Measurements from ENCODE around the gene SREK1.

SREK1 gene

GRCh38 chr5:66144834-66145390, 812 bp downstream of the SREK1 start:
- TF ChIP-seq CEBPB (IDR thresholded peaks at IDR 0.05) (no peak), REST (IDR thresholded peaks at IDR 0.05; ENCODE audit: low read depth) (peak; percentile 6; the same call in 1 of the 2 replicates), FOXM1 (IDR thresholded peaks at IDR 0.05; ENCODE audit: borderline replicate concordance, low read depth) (no peak), YY1 (IDR thresholded peaks at IDR 0.05; ENCODE audit: low read depth) (peak; percentile 3)

GRCh38 chr5:66145737-66146136, 1.6 kb downstream of the SREK1 start:
- TF ChIP-seq EP300 (IDR thresholded peaks at IDR 0.05; ENCODE audit: borderline replicate concordance) (no peak), NFIC (IDR thresholded peaks at IDR 0.05) (no peak), CEBPB (IDR thresholded peaks at IDR 0.05) (no peak)

GRCh38 chr5:66149950-66150349, 5.8 kb downstream of the SREK1 start:
- TF ChIP-seq CEBPB (IDR thresholded peaks at IDR 0.05) (no peak), USF1 (IDR thresholded peaks at IDR 0.05) (no peak), TAF1 (IDR thresholded peaks at IDR 0.05; ENCODE audit: low read depth) (no peak), ZBTB7A (IDR thresholded peaks at IDR 0.05; ENCODE audit: low read depth) (no peak), CREB1 (IDR thresholded peaks at IDR 0.05; ENCODE audit: low read depth) (no peak), RAD21 (IDR thresholded peaks at IDR 0.05; ENCODE audit: low read depth) (no peak), YY1 (IDR thresholded peaks at IDR 0.05; ENCODE audit: low read depth) (no peak), EGR1 (IDR thresholded peaks at IDR 0.05) (no peak), EP300 (IDR thresholded peaks at IDR 0.05; ENCODE audit: borderline replicate concordance) (no peak), TEAD4 (IDR thresholded peaks at IDR 0.05) (no peak), REST (IDR thresholded peaks at IDR 0.05; ENCODE audit: low read depth) (no peak), MAX (IDR thresholded peaks at IDR 0.05) (no peak), TCF12 (IDR thresholded peaks at IDR 0.05; ENCODE audit: low read depth) (no peak), FOXM1 (IDR thresholded peaks at IDR 0.05; ENCODE audit: borderline replicate concordance, low read depth) (no peak), NFIC (IDR thresholded peaks at IDR 0.05) (no peak)

GRCh38 chr5:66151030-66151429, 6.9 kb downstream of the SREK1 start:
- TF ChIP-seq YY1 (IDR thresholded peaks at IDR 0.05; ENCODE audit: low read depth) (no peak), TAF1 (IDR thresholded peaks at IDR 0.05; ENCODE audit: low read depth) (no peak), NFIC (IDR thresholded peaks at IDR 0.05) (no peak)

- TF ChIP-seq FOXM1 (IDR thresholded peaks at IDR 0.05; ENCODE audit: borderline replicate concordance, low read depth), result no peak
- TF ChIP-seq NFIC (IDR thresholded peaks at IDR 0.05), result no peak
- no peak for TF ChIP-seq TEAD4 (IDR thresholded peaks at IDR 0.05)
- TF ChIP-seq YY1 (IDR thresholded peaks at IDR 0.05; ENCODE audit: low read depth), result no peak
- no peak for TF ChIP-seq USF1 (IDR thresholded peaks at IDR 0.05)
- no peak for TF ChIP-seq ZBTB7A (IDR thresholded peaks at IDR 0.05; ENCODE audit: low read depth)
- no peak for TF ChIP-seq REST (IDR thresholded peaks at IDR 0.05; ENCODE audit: low read depth)
- TF ChIP-seq TCF12 (IDR thresholded peaks at IDR 0.05; ENCODE audit: low read depth), result no peak
These were observed 7.4 kb downstream of the SREK1 start for GRCh38 chr5:66151491-66151890.

- TF ChIP-seq YY1 (IDR thresholded peaks at IDR 0.05; ENCODE audit: low read depth) (no peak), REST (IDR thresholded peaks at IDR 0.05; ENCODE audit: low read depth) (no peak), TAF1 (IDR thresholded peaks at IDR 0.05; ENCODE audit: low read depth) (no peak), NFIC (IDR thresholded peaks at IDR 0.05) (no peak), USF1 (IDR thresholded peaks at IDR 0.05) (no peak), RAD21 (IDR thresholded peaks at IDR 0.05; ENCODE audit: low read depth) (no peak), TEAD4 (IDR thresholded peaks at IDR 0.05) (no peak)
These were observed 12.9 kb downstream of the SREK1 start for GRCh38 chr5:66157046-66157445.

All from Ishikawa (cell line).